H4 (cell line): ENCODE results near the gene GAS1. TPM values are rescaled to one million over a fixed set of nuclear protein-coding genes. Genes with fewer than 3 reads are reported as not detected.
A peak's percentile ranks its signal among the peaks of the same experiment; 100 is the strongest.

Experiments
- DNase-seq: peaks from one replicate; pipeline ENCODE4 v3.0.0-alpha.2; 2015; ENCODE audit warnings: low spot score
- total RNA-seq: library from RNA; depleted of rRNA; stranded (reverse); fragments of >200 nt; shearing (Covaris generic); gene quantifications from 2 replicates; pipeline ENCODE4 v1.2.3, GENCODE V29; 2014

Gene GAS1
- total RNA-seq, 1 experiment from 2014 or later, result 5.7 TPM

- no peak for DNase-seq
These were observed 18.5 kb upstream of the GAS1 start for GRCh38 chr9:86965636-86966395.

GRCh38 chr9:86962692-86963091 is 15.4 kb upstream of the GAS1 start:
- no peak for DNase-seq

GRCh38 chr9:86960938-86961337 is 13.6 kb upstream of the GAS1 start:
- no peak for DNase-seq

- no peak for DNase-seq
These were observed 10.9 kb upstream of the GAS1 start for GRCh38 chr9:86958203-86958602.

- DNase-seq, result no peak
These were observed 8.3 kb upstream of the GAS1 start for GRCh38 chr9:86955561-86955960.

GRCh38 chr9:86955042-86955441 is 7.7 kb upstream of the GAS1 start:
- DNase-seq, result no peak

- no peak for DNase-seq
These were observed 5.9 kb upstream of the GAS1 start for GRCh38 chr9:86953181-86953580.

GRCh38 chr9:86948074-86948929 is 996 bp upstream of the GAS1 start:
- DNase-seq, result peak; percentile 64

- peak; percentile 59 for DNase-seq
These were observed 833 bp downstream of the GAS1 start for GRCh38 chr9:86946201-86947145.

GRCh38 chr9:86945728-86946200 is 1.5 kb downstream of the GAS1 start:
- DNase-seq, result no peak

GRCh38 chr9:86944796-86945727 is 2.2 kb downstream of the GAS1 start:
- DNase-seq, result no peak

GRCh38 chr9:86943201-86944113 is 3.8 kb downstream of the GAS1 start:
- DNase-seq, result peak; percentile 39

- DNase-seq, result no peak
These were observed 4.8 kb downstream of the GAS1 start for GRCh38 chr9:86942281-86943200.

GRCh38 chr9:86941197-86941596 is 6.1 kb downstream of the GAS1 start:
- no peak for DNase-seq

- DNase-seq, result no peak
These were observed 6.5 kb downstream of the GAS1 start for GRCh38 chr9:86940774-86941173.

- no peak for DNase-seq
These were observed 7.4 kb downstream of the GAS1 start for GRCh38 chr9:86939891-86940290.

GRCh38 chr9:86939321-86939720 is 8.0 kb downstream of the GAS1 start:
- no peak for DNase-seq

- DNase-seq, result no peak
These were observed 8.5 kb downstream of the GAS1 start for GRCh38 chr9:86938780-86939179.
